ENCODE data around the gene CNTN6.

- TF ChIP-seq CTCF (IDR thresholded peaks at IDR 0.05), result no peak
- no peak for TF ChIP-seq EZH2 (IDR thresholded peaks at IDR 0.05; ENCODE audit: borderline replicate concordance, insufficient read depth, low read depth, low read length, poor library complexity, severe bottlenecking)
Measured at GRCh38 chr3:1230920-1231319, 138.1 kb downstream of the CNTN6 start.
